Vagina (tissue), 2 donors: ENCODE results near the gene SBF2.

Source experiments
- CTCF ChIP-seq, 3 experiments: fragments of 450-650 bp in 2 of 3; fragments of 200-600 bp in 1 of 3; sonication (generic) in 1 of 3; IDR thresholded peaks; one replicate each; pipeline ENCODE4 v1.5.1; 2017 to 2019; ENCODE audit warnings: antibody characterized with exemption in 3 of 3, mild to moderate bottlenecking in 2 of 3, moderate library complexity in 2 of 3
- POLR2A ChIP-seq, 2 donors: fragments of 450-650 bp; IDR thresholded peaks; one replicate each; pipeline ENCODE4 v1.6.1; 2017; ENCODE audit warnings: antibody characterized with exemption in 2 of 2, mild to moderate bottlenecking in 2 of 2, moderate library complexity in 2 of 2
- POLR2AphosphoS5 ChIP-seq, 2 donors: sonication (generic); formaldehyde crosslinking; IDR thresholded peaks; one replicate each; pipeline ENCODE4 v1.9.0; 2017; ENCODE audit warnings: antibody characterized with exemption in 2 of 2, mild to moderate bottlenecking in 2 of 2, low read depth in 1 of 2; ENCODE audit not compliant: insufficient read depth in 1 of 2

DNA sequence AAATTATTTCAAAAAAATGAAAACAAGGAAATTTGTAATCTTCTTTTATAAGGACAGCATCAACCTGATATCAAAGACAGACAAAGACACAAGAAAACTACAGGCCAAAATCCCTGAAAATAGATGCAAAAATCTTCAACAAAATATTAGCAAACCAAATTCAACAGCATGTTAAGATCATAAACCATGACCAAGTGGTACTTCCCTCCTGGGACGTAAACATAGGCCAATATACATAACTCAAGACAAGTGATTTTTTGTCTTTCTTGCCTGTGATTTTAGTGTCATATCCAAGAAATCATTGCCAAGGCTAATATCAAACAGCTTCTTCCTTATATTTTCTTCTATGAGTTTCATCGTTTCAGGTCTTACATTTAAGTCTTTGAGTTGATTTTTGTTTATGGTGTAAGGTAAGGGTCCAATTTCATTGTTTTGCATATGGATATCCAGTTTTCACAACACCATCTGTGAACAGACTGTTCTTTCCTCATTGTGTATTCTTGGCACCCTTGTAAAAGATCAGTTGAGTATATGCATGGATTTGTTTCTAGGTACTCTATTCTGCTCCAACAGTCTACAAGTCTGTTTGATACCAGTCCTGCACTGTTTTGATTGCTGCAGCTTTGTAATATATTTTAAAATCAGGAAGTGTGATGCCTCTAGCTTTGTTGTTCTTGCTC is 50.0 kb downstream of the SBF2 start:
- TF ChIP-seq CTCF (IDR thresholded peaks at IDR 0.05) (no peak), POLR2A (IDR thresholded peaks at IDR 0.05) (no peak), POLR2AphosphoS5 (IDR thresholded peaks at IDR 0.05; ENCODE audit: insufficient read depth in 1 of 2, low read depth in 1 of 2) (no peak)
